GM21528 (cell line): ENCODE data around the gene ASCL5.

Experiments
- ATAC-seq: cut with Tn5 transposase; IDR thresholded peaks from one replicate; pipeline ENCODE4 v1.9.1; 2021; ENCODE audit warnings: mild to moderate bottlenecking, moderate library complexity; ENCODE audit not compliant: unreplicated experiment, low FRiP score

ASCL5 gene

GRCh38 chr1:201137579-201138310 is 10.8 kb upstream of the ASCL5 start:
- no peak for ATAC-seq

DNA sequence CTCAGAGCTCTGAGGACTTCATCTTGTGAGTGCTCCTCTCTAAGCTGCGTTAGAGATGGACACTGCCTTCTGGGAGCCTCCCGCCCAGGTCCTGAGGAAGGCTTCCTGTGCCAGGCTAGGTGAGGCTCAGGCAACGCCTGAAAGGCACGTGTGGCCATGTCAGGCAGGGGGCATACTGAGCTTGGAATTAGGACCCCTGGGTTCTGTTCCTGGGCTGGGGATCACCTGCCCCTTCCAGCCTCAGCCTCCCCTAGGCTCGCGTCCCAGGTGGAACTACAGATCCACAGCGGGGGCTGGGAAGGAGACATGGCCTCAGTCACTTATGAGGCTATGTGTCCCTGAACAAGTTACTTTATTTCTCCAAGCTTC is 10.0 kb upstream of the ASCL5 start:
- ATAC-seq, result no peak

- no peak for ATAC-seq
These were observed 9.5 kb upstream of the ASCL5 start for GRCh38 chr1:201136355-201137023.

GRCh38 chr1:201134405-201134804 is 7.4 kb upstream of the ASCL5 start:
- ATAC-seq, result no peak

DNA sequence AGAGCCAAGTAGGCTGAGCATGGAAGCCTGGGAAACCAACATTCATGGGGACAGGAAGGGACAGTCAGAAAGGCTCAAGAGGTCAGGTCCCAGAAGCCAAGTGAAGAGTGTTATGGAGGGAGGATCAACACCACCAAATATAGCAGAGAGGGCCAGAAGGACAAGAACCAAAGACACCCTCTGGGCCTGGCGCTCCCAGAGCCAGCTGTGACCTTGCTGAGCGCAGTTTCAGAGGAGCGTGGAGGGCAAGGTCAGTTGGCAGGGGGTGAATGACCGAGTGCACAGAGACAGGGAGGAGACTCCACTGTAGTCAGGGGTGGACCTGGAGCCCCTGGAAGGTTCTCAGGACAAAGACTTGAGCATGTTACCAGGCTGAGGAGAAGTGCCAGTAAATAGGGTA is 4.4 kb upstream of the ASCL5 start:
- ATAC-seq, result no peak

DNA sequence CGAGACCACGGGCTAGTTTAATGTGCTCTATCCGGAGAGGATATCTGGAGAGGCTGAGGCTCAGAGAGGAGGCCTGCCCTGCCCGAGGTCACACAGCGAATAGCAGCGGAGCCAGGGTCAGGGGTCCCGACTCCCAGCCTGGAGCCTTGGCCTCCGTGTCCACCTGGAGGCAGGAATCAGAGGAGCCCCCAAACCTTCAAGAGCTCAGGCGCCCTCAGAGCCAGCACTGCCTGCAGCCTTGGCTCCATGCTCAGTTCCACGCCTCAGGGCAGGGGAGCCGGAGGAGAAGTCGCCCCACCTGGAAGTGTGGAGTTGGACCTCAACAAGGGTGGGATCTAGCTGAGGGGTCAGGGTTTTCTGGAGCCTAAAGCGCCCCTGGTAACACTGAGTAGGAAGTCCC is 2.0 kb upstream of the ASCL5 start:
- ATAC-seq, result no peak

DNA sequence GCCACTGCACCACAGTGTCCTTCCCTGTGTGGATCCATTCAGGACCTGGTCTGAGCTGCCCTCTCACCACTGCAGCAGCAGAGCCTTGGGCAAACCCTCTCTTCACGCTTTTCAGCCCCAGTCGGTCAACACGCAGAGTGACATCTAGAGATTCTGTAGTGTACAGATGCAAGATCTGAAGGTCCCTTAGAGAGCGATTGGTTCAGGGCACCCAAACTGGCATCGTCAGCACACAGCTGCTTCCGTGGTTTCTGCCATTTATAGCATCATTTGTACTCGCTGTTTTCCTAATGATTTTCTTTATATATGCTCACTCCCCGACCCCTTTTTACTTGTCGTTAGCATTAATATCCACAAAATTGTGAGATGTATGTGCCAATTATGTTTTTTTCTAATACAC is 1.5 kb upstream of the ASCL5 start:
- ATAC-seq, result no peak

GRCh38 chr1:201127755-201128455 is 921 bp upstream of the ASCL5 start:
- no peak for ATAC-seq

DNA sequence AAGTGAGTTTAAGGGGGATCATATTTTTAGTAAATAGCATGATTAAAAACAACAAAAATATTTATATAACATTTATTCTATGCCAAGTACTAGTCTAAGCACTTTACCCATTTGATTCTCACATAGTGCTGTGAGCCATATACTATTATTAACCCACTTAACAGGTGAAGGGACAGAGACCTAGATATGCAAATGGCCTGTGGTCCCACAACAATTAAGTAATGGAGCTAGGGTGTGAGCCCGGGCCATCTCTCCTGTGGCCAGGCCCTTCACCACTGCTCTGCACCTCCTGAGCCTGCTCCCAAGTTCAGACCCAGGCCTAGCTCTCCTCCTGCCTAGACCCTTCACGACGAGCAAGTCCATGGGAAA is 537 bp downstream of the ASCL5 start:
- no peak for ATAC-seq

- ATAC-seq, result no peak
These were observed 1.2 kb downstream of the ASCL5 start for GRCh38 chr1:201125800-201126199.

DNA sequence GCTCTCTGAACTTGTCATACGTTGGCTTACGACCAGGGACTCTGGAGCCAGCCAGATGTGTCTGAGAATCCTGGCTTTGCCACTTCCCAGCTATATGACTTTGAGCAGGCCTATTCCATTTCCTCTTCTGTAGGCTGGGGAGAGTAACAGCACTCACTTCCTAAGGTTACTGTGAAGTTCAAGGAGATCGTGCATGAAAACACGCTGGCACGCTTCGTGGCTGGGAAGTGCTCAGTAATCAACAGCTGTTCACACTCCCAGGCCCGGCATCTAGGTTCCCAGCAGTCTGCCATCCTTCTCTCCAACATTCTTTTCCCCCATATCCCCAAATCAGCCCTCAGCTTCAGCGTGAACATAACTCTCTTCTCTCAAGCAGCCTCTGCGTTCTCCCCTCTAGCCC is 2.0 kb downstream of the ASCL5 start:
- ATAC-seq, result no peak

- no peak for ATAC-seq
These were observed 3.1 kb downstream of the ASCL5 start for GRCh38 chr1:201123866-201124265.

DNA sequence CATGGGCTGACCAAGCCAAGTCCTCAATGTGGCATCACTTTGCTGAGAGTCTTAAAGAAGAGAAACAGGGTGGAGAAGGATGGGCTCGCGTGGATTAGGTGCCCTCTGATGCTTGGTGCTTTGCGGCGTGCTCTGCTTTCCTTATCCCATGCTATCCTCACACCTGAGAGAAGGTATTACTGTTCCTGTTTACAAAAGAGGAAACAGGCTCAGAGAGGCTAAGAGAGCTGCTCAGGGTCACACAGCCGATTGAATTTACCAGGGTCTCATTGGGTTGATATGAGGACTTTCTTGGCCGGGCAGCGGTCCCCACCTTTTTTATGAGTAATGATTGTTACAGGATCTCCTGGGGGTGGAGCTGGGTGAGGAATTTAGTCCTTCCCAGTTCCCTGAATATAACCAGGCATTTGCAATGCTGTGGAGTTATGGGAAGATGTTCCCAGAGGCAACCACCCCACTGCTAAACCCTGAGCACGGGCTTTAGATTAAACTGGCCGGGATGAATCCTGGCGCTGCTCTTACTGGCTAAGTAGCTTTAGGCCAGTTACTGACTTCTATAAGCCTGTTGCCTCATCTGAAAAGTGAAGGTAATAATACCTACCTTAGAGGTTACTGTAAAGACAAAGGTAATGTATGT is 4.5 kb downstream of the ASCL5 start:
- no peak for ATAC-seq

DNA sequence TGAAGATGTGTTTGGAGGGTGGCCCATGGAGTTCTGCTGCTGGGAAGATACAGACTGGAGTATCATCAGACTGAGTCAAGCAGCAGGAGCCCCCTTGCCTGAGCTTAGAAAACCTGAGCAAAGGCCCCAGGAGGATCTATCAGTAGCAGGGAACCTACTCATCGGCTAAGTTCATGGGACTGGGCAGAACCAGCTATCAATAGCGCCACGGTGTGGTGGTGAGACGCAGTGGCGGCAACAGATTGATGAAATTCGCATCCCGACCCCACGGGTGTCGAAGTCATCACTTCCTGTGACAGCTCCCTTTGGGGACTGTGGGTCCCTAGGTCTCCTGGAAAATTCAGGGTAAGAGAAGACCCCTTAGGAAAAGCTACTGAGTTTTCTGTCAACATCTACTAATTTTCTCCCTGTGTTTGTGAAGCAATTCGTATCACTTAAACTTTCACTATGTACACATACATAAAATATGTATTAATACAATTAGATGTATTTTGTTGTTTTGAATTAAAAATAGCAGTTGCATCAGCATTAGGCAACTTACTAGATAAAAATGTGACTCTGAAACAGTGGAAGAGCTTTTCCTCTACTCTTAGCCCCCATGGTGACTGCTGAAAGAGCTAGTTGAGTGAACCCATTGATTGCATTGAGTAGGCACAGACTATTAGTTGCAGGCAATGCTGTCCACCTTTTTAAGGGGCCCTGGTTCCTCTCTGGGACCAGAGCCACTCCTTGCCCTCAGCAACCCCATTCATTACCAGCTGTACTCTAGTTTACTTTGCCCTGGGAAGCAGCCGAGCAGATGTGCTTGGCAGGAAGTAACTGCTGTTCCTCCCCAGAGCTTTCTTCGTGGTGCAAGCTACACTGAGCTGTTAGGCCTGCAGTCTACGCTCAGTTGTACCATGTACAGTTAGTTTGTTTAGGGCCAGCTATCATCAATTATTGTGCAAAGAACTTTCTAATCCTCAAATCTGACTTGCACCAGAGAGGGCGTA is 7.5 kb downstream of the ASCL5 start:
- ATAC-seq, result no peak

DNA sequence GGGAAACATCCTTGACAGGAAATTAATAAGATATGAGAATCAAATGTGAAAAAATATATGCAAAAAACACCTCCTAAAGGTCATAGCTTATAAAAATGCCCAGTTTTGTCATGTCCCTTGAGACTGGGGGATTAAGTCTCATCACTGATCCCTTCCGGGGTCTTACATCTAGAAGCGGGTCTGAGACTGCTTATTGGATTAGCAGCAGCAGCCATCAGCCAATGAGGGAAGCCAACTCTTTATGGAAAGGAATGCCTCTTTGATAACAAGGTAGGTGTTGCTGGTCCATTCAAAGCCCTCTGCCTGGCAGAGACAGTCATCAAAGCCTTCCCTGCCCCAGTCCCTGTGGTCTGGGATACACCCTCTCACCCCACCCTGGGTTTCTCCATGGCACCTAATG is 10.9 kb downstream of the ASCL5 start:
- ATAC-seq, result no peak

GRCh38 chr1:201115390-201115937 is 11.5 kb downstream of the ASCL5 start:
- ATAC-seq, result no peak

GRCh38 chr1:201114245-201115131 is 12.5 kb downstream of the ASCL5 start:
- peak; percentile 80 for ATAC-seq

- no peak for ATAC-seq
These were observed 13.3 kb downstream of the ASCL5 start for GRCh38 chr1:201113451-201114244.
